ENCODE results near the gene ZNF385B.
"Not testable (repeated sequence)": the region's sequence is repeated elsewhere in the genome, so short reads cannot be mapped to it uniquely, and the experiment has no call there.

Gene ZNF385B

DNA sequence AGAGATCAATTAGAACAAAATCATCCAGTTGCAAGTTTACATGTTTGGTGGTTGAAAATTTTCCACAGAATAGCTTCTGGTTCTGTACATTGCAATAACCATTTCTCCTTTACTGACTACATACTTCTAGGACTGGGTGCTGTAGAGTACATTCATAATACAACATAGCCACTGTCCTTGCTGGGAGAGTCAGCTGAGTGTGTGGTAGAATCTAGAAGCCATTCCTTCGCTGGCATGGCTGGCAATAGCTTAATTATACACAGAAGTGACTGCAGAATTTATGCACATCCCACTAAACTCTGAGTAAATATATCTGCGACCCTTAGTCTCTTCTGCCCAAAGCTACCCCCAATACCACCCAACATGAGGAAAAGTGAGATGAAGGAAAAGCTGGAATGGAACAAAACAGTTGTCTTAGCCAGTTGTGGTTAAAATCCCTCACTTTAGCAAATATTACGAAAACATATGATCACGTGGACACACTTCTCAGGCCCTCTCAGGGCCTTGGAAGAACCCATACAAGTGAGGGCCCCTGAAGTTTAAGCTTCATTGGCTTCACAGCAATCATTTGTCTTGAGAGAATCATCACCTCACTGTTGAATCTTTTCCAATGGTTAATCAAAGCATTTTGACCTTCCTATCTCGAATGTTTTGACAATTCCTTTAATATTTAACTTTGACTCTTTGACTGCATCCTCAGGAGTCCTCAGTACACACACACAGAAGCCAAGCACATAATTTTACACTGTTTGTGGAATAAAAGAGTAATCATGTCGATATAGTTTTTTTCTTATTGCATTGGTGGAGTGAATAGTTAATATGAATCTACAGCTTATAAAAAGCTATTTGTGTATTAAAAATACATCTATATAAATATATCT is 225.1 kb downstream of the ZNF385B start:
- TF ChIP-seq, protein P1, sequence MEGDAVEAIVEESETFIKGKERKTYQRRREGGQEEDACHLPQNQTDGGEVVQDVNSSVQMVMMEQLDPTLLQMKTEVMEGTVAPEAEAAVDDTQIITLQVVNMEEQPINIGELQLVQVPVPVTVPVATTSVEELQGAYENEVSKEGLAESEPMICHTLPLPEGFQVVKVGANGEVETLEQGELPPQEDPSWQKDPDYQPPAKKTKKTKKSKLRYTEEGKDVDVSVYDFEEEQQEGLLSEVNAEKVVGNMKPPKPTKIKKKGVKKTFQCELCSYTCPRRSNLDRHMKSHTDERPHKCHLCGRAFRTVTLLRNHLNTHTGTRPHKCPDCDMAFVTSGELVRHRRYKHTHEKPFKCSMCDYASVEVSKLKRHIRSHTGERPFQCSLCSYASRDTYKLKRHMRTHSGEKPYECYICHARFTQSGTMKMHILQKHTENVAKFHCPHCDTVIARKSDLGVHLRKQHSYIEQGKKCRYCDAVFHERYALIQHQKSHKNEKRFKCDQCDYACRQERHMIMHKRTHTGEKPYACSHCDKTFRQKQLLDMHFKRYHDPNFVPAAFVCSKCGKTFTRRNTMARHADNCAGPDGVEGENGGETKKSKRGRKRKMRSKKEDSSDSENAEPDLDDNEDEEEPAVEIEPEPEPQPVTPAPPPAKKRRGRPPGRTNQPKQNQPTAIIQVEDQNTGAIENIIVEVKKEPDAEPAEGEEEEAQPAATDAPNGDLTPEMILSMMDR (IDR thresholded peaks at IDR 0.05; ENCODE audit: low read depth, low read length) = no peak
- in situ Hi-C loops (cut with HindIII; ENCODE audit: low sequenced_read_pairs) = no loop called here
- no peak for DNase-seq (ENCODE audit: low read depth, low spot score)
- no peak overlapping the region for H3K4me3 ChIP-seq (ENCODE audit: low read depth, low read length)

DNA sequence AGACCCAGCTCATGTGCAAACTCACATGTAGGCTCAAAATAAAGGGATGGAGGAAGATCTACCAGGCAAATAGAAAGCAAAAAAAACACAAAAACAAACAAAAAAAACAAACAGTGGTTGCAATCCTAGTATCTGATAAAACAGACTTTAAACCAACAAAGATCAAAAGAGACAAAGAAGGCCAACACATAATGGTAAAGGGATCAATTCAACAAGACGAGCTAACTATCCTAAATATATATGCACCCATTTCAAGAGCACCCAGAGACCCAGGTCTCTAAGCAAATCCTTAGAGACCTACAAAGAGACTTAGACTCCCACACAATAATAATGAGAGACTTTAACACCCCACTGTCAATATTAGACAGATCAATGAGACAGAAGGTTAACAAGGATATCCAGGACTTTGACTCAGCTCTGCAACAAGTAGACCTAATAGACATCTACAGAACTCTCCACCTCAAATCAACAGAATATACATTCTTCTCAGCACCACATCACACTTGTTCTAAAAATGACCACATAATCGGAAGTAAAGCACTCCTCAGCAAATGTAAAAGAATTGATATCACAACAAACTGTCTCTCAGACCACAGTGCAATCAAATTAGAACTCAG is 229.5 kb downstream of the ZNF385B start:
- in situ Hi-C loops (cut with HindIII; ENCODE audit: low sequenced_read_pairs); DNase-seq (ENCODE audit: low read depth, low spot score); H3K4me3 ChIP-seq (ENCODE audit: low read depth, low read length): not testable (repeated sequence)

DNA sequence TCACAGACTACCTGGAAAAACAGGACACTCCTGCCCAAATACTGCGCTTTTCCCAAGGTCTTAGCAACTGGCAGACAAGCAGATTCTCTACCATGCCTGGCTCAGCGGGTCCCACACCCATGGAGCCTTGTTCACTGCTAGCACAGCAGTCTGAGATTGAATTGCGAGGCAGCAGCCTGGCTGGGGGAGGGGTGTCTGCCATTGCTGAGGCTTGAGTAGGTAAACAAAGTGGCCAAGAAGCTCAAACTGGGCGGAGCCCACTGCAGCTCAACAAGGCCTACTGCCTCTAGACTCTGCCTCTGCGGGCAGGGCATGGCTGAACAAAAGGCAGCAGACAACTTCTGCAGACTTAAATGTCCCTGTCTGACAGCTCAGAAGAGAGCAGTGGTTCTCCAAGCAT is 231.6 kb downstream of the ZNF385B start:
- in situ Hi-C loops (cut with HindIII; ENCODE audit: low sequenced_read_pairs); H3K4me3 ChIP-seq (ENCODE audit: low read depth, low read length); DNase-seq (ENCODE audit: low read depth, low spot score): not testable (repeated sequence)

DNA sequence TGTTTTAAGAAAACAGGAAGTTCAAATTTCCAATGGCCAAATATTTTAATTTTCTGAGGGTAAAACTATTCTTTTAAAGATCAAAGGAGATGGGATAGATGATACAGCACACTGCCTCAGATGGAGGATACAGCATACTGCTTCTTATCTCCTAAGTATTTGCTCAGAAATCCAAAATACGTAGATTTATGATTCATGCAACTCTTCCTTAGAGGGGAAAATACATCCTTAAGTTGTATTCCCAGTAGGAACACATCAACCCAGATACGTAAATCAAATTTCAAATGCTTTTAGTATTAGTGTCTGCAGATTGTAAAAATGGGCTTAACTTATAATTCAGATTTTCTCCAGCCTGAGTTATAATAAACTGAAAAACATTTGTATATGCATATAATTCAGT is 235.2 kb downstream of the ZNF385B start:
- in situ Hi-C loops (cut with HindIII; ENCODE audit: low sequenced_read_pairs) = no loop called here

DNA sequence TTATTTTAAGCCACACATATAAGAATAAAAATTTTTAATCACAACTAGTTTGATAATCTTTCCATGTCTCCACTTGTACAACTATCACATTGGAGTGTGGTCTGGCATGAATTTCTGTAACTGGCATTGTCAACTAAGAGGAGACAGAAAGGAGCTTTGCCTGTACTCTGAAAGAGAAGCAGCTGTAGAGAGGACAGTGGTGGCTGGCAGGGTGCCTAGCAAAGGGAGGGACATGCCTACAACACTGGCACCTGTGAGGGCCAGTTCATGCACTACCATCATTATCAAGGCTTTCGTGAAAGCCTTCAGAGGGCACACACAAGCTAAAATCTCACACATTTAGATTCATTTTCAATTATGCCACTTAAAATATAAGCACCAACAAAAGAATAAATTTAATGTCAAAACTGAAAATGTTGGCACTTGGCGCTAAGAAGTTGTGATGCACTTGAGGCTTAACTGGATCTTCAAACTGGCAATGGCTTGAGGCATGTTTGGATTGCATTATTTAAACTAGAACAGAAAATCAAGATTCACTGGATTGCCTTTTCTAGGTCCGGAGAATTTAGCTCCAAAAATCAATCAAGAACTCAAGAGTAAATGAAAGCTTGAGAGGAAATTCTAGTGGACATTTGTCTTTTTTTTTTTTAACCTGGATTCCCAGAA is 238.6 kb downstream of the ZNF385B start:
- TF ChIP-seq, protein P1 (IDR thresholded peaks at IDR 0.05; ENCODE audit: low read depth, low read length) = no peak
- DNase-seq (ENCODE audit: low read depth, low spot score) = no peak
- H3K4me3 ChIP-seq (ENCODE audit: low read depth, low read length) = no peak overlapping the region
- in situ Hi-C loops (cut with HindIII; ENCODE audit: low sequenced_read_pairs) = no loop called here

More for the DNA sequence above, 235.2 kb downstream of the ZNF385B start:
- TF ChIP-seq, protein P1 (IDR thresholded peaks at IDR 0.05; ENCODE audit: low read depth, low read length) = no peak
- no peak for DNase-seq (ENCODE audit: low read depth, low spot score)
- no peak overlapping the region for H3K4me3 ChIP-seq (ENCODE audit: low read depth, low read length)

DNA sequence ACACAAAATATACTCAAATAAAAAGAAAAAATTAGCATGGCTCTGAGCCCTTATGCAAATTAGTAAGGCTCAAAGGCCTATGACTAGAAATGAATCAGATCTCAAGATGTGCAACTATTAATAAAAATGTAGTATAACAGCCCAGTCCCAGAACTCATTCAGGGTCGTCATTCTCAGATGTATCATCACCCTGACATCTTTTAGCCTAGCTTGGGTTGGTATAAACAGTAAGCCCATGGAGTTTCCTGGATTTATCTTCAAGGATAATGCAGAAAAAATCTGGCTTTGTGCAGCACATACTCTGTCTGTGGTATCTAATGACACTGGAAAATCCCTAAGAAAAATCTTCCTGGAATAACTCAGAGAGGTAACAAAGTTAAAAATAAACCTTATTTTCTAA is 239.3 kb downstream of the ZNF385B start:
- in situ Hi-C loops (cut with HindIII; ENCODE audit: low sequenced_read_pairs) = no loop called here
- no peak overlapping the region for H3K4me3 ChIP-seq (ENCODE audit: low read depth, low read length)
- DNase-seq (ENCODE audit: low read depth, low spot score) = no peak
- TF ChIP-seq, protein P1 (IDR thresholded peaks at IDR 0.05; ENCODE audit: low read depth, low read length) = no peak

DNA sequence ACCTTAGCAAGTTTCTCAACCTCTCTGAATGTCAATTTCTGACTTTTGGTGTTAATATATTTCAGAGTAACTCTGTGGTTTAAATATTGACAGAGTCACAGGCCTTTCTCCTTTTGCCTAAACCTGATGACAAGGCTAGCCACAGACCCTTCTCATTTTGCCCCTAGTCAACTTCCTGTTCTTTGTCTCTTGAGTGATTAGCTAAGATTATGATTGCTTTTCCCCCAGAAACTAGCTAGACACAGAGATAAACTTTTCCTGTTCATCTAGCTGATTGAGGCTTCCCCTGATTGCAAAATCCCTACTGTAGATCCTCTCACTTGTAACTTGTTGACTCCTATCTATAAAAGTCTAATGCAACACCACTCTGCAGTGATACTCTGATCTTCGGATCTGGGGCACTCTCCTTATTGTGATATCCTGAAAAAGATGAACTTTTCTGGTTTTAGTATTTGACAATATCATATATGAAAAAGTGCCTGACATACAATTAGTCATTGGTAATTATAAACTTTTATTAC is 241.4 kb downstream of the ZNF385B start:
- in situ Hi-C loops (cut with HindIII; ENCODE audit: low sequenced_read_pairs) = no loop called here
- no peak for DNase-seq (ENCODE audit: low read depth, low spot score)
- no peak overlapping the region for H3K4me3 ChIP-seq (ENCODE audit: low read depth, low read length)
- TF ChIP-seq, protein P1 (IDR thresholded peaks at IDR 0.05; ENCODE audit: low read depth, low read length) = no peak

All from astrocyte of the spinal cord (primary cell).